H7 (cell line): Measurements from ENCODE around the gene ZBTB7C. TPM values are rescaled to one million over a fixed set of nuclear protein-coding genes. Genes with fewer than 3 reads are reported as not detected.

Source experiments
- DNase-seq: peaks from one replicate; pipeline ENCODE4 v3.0.0; 2012
- H3K27me3 ChIP-seq: 2 replicates; pipeline ENCODE4 v1.6.0; 2011; ENCODE audit warnings: mild to moderate bottlenecking, low read length; ENCODE audit not compliant: control insufficient read depth, insufficient read depth
- H3K36me3 ChIP-seq: replicated peaks from 2 replicates; pipeline ENCODE4 v1.5.1; 2011; ENCODE audit warnings: low read length; ENCODE audit not compliant: control insufficient read depth, insufficient read depth
- H3K4me3 ChIP-seq: 2 replicates; pipeline ENCODE4 v1.5.1; 2011; ENCODE audit warnings: low read depth, mild to moderate bottlenecking, control low read depth, low read length, moderate library complexity; ENCODE audit not compliant: insufficient read depth
- total RNA-seq: library from RNA; depleted of rRNA; stranded (reverse); fragments of >200 nt; shearing (Covaris generic); gene quantifications from 2 replicates; pipeline ENCODE4 v1.2.3, GENCODE V29; 2014

Gene ZBTB7C
- total RNA-seq, 1 experiment from 2014 or later: 0.38 TPM

DNA sequence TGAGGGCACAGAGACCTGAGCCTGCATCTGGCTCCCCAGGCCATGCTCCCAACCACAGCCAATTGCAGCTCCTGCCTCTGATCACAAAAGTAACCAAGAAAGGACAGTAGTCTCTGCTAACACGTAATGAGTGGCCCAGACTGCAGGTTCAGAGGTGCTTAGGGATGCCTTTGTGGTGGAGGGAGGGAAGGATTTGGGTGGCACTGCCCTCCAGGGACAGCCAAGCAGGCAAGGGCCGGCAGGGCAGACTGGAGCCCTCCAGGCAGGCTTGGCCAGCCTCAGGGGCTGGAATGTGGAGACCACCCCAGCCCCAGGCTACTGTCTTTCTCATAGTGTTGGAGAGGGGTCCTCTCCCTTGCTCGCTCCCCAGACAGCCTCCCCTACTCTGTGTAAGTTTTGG is 364.2 kb downstream of the ZBTB7C start:
- no peak overlapping the region for H3K4me3 ChIP-seq
- H3K36me3 ChIP-seq: no peaks in the 10 kb centered on the region
- DNase-seq: no peak
- H3K27me3 ChIP-seq: no peaks in the 10 kb centered on the region; the same call in 1 of the 2 replicates

DNA sequence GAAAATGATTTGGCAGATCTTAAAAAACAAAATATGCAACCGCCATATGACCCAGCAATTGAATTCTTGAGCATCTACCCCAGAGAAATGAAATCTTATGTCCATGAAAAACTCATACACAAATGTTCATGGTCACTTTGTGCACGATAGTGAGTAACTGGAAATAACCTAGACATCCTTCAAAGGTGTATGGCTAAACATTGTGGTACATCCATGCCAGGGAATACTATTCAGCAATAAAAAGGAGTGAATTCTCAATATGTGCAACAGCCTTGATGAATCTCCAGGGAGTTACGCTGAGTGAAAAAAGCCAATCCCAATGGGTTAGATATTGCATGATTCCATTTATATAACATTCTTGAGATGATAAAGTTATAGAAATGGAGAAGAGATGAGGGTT is 366.0 kb downstream of the ZBTB7C start:
- no peak for DNase-seq
- no peak overlapping the region for H3K4me3 ChIP-seq
- no peaks in the 10 kb centered on the region; the same call in 1 of the 2 replicates for H3K27me3 ChIP-seq
- H3K36me3 ChIP-seq: no peaks in the 10 kb centered on the region

DNA sequence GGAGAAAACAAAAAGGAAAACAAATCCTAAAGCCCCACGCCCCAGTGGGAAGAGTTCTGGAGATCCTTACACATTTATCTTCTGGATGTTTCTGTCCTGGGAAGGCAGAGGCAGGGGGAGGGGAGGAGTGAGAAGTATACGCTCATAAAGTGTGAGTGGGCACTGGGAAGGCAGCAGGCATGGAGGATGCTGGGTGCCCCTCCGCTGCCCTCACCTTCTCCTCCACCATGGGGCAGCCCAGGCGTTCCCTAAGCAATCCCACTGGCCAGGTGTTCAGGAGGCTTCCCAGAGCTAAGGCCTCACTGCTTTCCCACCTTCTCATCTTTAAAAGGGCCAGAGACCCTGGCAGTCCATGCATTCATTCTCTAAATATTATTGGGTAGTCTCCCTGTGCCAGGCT is 366.8 kb downstream of the ZBTB7C start:
- Histone ChIP-seq H3K27me3 (no peaks in the 10 kb centered on the region; the same call in 1 of the 2 replicates), H3K4me3 (no peak overlapping the region), H3K36me3 (no peaks in the 10 kb centered on the region)
- no peak for DNase-seq

DNA sequence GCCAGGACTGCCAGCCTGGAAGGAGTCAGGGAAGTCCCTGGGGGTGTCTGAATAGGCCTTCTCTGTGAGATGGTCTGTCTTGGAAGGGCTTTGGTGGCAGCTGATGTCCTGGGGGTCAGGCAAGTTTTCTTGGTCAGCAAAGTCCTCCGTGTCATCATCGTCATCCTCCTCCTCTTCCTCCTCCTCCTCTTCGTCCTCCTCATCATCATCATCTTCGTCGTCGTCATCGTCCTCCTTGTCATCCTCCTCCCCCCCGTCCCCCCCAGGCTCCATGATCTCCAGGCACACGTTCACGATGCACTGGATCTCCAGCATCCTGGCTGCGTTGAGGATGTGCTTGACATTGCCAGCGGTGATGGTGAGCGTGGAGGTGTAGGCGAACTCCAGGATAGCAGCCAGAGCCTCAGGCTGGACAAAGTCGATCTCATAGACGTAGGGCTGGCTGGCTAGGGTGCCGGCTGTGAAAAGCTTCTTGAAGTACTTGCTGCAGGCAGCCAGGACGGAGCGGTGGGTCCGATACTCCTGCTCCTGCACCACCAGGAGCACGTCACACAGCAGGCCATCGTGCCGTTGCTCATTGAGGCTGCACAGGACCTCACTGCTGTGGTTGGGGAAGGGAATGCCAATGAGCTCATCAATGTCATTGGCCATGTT is 368.6 kb downstream of the ZBTB7C start:
- DNase-seq: no peak
- H3K27me3 ChIP-seq: no peaks in the 10 kb centered on the region; the same call in 1 of the 2 replicates
- no peak overlapping the region for H3K4me3 ChIP-seq
- H3K36me3 ChIP-seq: no peaks in the 10 kb centered on the region

DNA sequence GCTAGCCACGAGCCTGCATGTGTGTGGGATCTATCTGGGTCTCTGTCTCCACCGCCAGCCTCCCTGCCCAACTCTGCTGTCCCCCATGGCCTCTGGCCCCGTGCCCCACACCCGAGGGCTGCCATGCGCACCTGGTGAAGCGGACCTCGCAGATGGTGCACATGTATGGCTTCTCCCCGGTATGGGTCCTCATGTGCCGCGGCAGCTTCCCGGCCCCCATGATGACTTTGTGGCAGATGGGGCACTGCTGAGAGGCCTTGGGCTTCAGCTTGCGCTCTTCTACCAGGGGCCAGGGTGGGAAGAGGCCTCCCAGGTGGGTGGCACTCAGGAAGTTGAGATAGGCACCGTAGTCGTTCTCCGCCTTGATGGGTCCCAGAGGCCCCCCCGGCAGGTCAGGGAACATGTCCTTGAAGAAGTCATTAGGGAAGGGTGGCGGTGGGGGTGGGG is 369.4 kb downstream of the ZBTB7C start:
- no peak overlapping the region for H3K4me3 ChIP-seq
- no peak for DNase-seq
- H3K27me3 ChIP-seq: no peaks in the 10 kb centered on the region; the same call in 1 of the 2 replicates
- H3K36me3 ChIP-seq: no peaks in the 10 kb centered on the region

DNA sequence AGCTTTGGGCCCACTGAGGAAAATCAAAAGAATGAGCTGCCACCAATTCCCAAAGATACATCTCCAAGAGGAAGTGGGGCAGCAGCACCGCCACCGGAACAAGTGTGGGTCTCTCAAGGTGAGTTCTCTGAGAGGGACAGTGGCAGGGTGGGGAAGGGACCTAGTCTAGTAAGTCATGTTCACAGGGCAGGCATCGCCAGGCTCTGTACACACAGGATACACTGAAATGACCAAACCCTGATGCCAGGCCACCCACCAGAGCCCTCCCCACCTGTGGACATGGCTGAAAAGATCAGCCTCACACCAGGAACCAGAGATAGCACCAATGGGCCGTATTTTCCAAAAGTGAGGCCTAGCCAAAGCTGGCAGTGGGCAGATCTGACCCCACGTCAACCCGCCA is 370.5 kb downstream of the ZBTB7C start:
- no peak for DNase-seq
- Histone ChIP-seq H3K27me3 (no peaks in the 10 kb centered on the region), H3K36me3 (no peaks in the 10 kb centered on the region)

DNA sequence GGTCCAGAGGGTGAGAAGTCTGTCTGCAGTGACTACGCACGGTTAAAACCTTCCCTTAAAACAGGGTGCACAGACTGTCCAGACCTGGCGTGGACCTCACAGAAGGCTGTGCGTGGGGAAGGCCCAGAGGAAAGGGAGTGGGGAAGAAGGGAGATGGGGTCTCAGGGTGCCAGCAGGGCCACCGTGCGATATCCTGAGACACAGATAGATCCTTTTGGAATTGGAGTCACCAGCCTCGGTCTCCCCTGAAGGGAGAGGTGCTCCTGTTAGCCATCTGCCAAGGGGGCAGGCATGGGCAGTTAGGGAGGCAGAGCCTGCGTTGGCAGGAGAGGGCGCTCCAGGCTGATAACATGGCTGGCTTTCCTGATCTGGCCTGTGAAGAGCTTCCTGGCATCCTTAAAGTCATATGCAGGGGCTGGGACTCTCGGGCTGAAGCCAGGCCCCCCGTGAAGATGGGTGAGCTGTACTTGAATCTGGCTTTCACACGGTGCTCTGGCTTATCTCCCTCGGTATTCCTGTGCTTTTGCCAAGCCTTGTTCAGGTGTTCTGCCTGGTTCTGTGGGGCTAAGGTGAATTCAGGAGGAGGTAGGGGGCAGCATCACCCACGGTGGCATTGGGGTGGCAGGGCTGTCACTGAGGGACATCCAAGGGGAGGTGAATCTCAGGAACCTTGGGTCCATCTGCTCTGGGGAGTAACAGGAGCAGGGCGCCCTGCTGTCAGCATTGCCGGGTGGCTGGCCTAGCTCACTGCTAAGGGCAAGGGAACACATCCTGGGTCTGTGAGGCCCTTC is 371.5 kb downstream of the ZBTB7C start:
- H3K4me3 ChIP-seq: no peak overlapping the region
- peak; percentile 75 for DNase-seq

More for the DNA sequence above, 370.5 kb downstream of the ZBTB7C start:
- no peak overlapping the region for H3K4me3 ChIP-seq

DNA sequence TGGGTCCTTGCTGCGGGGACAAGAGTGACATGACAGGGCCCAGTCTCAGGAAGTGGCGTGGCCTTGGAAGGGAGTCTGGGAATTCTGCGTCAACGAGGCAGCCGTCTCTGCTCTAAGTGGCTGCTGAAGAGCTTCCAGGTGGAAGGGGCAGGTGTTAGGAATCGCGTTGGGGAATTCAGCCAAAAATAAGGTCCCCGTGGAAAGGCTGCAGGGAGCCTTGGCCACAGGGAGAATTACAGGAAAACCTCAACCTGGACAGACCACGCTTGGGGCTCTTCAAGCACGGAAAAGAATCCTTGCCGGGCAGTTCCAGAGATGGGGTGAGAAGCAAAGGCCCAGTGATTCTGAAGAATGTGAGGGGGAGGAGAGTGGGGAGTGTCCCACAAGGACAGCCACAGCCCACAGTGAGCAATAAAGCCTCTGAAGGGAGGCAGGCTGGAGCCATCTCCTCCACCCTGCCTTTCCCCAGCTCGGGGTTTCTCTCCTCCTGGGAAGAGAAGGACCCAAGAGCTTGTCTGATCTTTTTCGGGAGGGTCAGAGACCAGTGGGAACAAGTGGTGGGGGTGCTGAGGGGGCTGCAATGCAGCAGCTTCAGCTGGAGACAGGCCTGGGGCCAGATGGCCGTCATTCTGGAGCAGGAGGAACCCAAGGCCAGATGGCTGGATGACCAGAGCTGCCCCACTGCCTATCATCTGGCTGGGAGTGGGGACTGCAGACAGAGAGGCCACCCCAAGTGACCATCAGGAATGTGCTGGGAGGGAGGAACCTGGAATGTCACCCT is 372.4 kb downstream of the ZBTB7C start:
- DNase-seq: no peak
- Histone ChIP-seq H3K4me3 (no peak overlapping the region), H3K36me3 (no peaks in the 10 kb centered on the region), H3K27me3 (no peaks in the 10 kb centered on the region)

More for the DNA sequence above, 371.5 kb downstream of the ZBTB7C start:
- H3K36me3 ChIP-seq: no peaks in the 10 kb centered on the region
- no peaks in the 10 kb centered on the region for H3K27me3 ChIP-seq

DNA sequence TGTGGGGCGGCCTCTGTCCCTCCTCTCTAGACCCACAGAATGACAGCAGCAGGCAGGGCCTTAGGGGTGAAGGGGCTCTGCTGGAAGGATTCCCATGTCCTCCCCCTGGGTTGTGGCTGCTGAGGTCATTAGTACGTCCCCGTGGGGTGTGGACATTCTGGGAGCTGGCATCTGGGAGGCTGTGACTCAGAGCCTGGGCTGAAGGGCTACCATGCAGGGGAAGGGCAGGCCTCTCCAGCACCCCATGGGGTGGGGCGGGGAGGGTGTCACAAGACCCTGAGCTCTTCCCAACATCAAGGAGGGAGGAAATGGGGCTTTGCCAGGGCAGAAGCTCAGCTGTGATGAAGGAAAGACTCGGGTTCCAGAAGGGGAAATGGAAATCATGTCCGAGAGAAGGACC is 373.0 kb downstream of the ZBTB7C start:
- Histone ChIP-seq H3K27me3 (no peaks in the 10 kb centered on the region), H3K4me3 (no peak overlapping the region)
- no peak for DNase-seq

DNA sequence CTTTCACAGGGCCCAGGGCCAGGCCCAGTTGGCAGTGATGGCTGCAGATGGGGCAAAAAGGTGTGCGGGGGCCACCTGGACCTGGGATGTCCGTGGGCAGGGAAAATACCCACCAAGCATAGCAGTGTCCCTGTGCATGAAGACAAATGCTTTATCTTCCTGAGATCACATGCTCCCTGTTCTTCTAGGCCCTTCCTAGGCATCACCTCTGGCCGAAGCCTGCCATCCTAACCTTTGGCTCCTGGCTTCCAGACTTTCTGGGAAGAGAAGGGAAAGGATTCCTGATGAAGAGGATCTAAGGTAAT is 373.7 kb downstream of the ZBTB7C start:
- Histone ChIP-seq H3K27me3 (no peaks in the 10 kb centered on the region), H3K4me3 (no peak overlapping the region), H3K36me3 (no peaks in the 10 kb centered on the region)
- DNase-seq: no peak

More for the DNA sequence above, 373.0 kb downstream of the ZBTB7C start:
- no peaks in the 10 kb centered on the region for H3K36me3 ChIP-seq

DNA sequence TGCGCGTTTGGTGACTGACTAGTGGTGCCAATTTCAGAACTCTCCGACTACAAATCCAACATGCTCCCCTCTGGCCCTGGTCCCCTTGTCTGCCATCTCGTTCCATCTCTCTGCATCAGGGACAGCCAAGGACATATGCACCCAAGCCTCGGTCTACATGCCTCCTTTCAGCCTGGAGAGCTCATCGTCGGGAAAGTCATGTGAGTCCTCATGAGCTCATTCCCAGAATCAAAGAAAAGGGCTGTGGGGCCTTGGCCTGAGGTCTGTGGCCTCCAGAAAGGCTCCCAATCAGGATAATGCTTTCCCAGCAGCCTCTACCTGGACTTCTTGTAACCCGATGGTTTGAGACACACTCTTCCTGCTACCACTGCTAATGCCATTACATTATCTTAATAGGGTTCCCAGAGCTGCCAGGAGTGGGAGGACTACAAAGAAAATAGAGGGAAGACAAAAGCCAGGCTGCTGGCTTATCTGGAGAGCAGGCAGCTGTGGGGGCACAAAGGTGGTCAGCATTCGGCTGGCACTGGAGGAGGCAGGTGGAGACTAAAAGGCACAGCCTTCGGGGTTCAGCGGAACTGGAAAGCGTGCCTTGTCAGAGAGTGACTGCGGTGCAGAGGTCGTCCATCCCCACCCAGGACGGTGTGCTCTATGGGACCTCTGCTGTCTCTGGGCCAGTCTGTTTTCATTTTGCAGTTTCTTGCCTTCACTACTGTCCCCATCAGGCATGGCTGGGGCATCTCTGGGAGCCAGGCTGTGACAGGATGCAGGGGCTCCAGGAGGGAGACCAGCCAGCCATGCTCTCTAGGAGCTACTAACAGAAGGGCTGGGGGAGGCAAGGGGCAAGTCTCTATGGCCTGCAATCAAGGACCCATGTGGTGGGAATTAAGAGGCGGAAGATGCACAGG is 374.3 kb downstream of the ZBTB7C start:
- Histone ChIP-seq H3K4me3 (no peak overlapping the region), H3K27me3 (no peaks in the 10 kb centered on the region), H3K36me3 (no peaks in the 10 kb centered on the region)
- DNase-seq: no peak

DNA sequence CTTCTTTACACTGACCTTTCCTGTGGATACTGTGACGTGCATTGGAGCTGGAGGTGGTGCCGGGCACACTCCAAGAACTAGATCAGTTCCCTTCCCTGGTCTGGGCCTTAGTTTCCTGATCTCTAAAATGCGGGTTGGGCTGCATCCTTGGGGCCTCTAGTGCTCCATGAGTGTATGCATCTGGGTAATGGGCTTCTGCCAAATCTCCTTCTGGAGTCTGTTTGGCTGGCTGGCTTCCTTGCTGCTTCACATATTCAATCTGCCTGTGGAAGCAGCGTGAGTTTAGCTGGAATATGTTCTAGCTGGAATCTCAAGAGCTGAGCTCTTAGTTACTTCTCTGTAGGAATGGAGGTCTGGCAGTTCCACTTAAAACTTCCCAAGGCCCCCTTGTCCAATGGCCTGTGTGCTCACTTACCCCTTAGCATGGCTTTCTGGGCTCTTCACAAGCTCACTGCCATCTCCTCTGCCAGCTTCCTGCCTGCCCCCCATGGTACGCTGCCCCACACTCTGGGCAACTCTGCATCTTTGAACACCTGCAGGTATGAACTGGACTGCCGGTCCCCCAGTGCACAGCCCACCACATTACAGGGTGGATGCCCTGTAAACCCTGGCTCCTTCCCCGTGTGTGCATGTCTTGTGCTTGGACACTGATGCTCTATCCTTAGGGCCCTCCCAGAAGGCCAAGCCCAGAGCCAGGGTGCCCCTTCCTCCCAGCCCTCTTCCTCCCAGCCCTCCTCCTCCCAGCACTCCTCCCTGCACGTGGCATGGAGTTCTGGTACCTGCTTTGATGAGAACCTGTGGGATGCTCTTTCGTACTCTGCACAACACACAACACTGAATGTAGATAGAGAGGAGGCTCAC is 375.2 kb downstream of the ZBTB7C start:
- DNase-seq: no peak
- Histone ChIP-seq H3K27me3 (no peaks in the 10 kb centered on the region), H3K4me3 (no peak overlapping the region), H3K36me3 (no peaks in the 10 kb centered on the region)
